Mesendoderm (in vitro differentiated cells): ENCODE results near the gene RHOV.
A peak's percentile ranks its signal among the peaks of the same experiment; 100 is the strongest.

Source experiments
- DNase-seq: peaks from one replicate; pipeline ENCODE4 v3.0.0; 2013
- H2AK5ac ChIP-seq: 2 replicates; pipeline ENCODE4 v1.6.1; 2013; ENCODE audit warnings: low read length, inconsistent platforms
- H2BK120ac ChIP-seq: 2 replicates; pipeline ENCODE4 v1.6.1; 2013; ENCODE audit warnings: low read depth, mild to moderate bottlenecking, low read length, moderate library complexity, mixed read lengths
- H2BK15ac ChIP-seq: replicated peaks from 2 replicates; pipeline ENCODE4 v1.6.1; 2013; ENCODE audit warnings: low read depth, mild to moderate bottlenecking, moderate library complexity
- H2BK5ac ChIP-seq: 2 replicates; pipeline ENCODE4 v1.6.1; 2013; ENCODE audit warnings: low read length, inconsistent platforms
- H3K18ac ChIP-seq: 2 replicates; pipeline ENCODE4 v1.6.1; 2013; ENCODE audit warnings: mild to moderate bottlenecking, low read length, mixed read lengths
- H3K23ac ChIP-seq: one replicate; pipeline ENCODE4 v1.6.1; 2013; ENCODE audit warnings: low read length
- H3K27ac ChIP-seq: 2 replicates; pipeline ENCODE4 v1.5.1; 2013; ENCODE audit warnings: low read depth, mild to moderate bottlenecking, inconsistent platforms, low read length, moderate library complexity
- H3K27me3 ChIP-seq: 2 replicates; pipeline ENCODE4 v1.6.1; 2013; ENCODE audit warnings: low read length, control low read depth, mild to moderate bottlenecking, inconsistent platforms; ENCODE audit not compliant: insufficient read depth, poor library complexity
- H3K36me3 ChIP-seq: 2 replicates; pipeline ENCODE4 v1.6.1; 2013; ENCODE audit warnings: low read length, inconsistent platforms; ENCODE audit not compliant: control insufficient read depth, insufficient read depth
- H3K4ac ChIP-seq: one replicate; pipeline ENCODE4 v1.6.1; 2013; ENCODE audit warnings: low read depth, mild to moderate bottlenecking, low read length, moderate library complexity
- H3K4me1 ChIP-seq: 2 replicates; pipeline ENCODE4 v1.6.1; 2013; ENCODE audit warnings: low read depth, low read length, inconsistent platforms; ENCODE audit not compliant: control insufficient read depth
- H3K4me2 ChIP-seq: 2 replicates; pipeline ENCODE4 v1.6.1; 2013; ENCODE audit warnings: low read length
- H3K4me3 ChIP-seq: 2 replicates; pipeline ENCODE4 v1.5.1; 2013; ENCODE audit warnings: mild to moderate bottlenecking, low read length
- H3K56ac ChIP-seq: one replicate; pipeline ENCODE4 v1.6.1; 2013; ENCODE audit warnings: low read length
- H3K79me1 ChIP-seq: 2 replicates; pipeline ENCODE4 v1.6.1; 2013; ENCODE audit warnings: low read length, inconsistent platforms
- H3K79me2 ChIP-seq: 2 replicates; pipeline ENCODE4 v1.6.1; 2013; ENCODE audit warnings: mild to moderate bottlenecking, low read length; ENCODE audit not compliant: control insufficient read depth, insufficient read depth
- H3K9ac ChIP-seq: 2 replicates; pipeline ENCODE4 v1.6.1; 2013; ENCODE audit warnings: low read length, inconsistent platforms
- H4K5ac ChIP-seq: one replicate; pipeline ENCODE4 v1.6.1; 2013; ENCODE audit warnings: low read length
- H4K8ac ChIP-seq: one replicate; pipeline ENCODE4 v1.6.1; 2013; ENCODE audit warnings: low read depth, mild to moderate bottlenecking, control low read depth, low read length, moderate library complexity
- WGBS: extraction: QIAGEN DNeasy Blood & Tissue Kit; methylation state at CpG from one replicate; pipeline ENCODE4 v1.1.7; 2013; ENCODE audit warnings: low lambda C conversion rate, missing lambda C conversion rate; ENCODE audit not compliant: insufficient coverage; ENCODE audit errors: extremely low coverage; 5-methylcytosine and 5-hydroxymethylcytosine counted together

Gene RHOV

DNA sequence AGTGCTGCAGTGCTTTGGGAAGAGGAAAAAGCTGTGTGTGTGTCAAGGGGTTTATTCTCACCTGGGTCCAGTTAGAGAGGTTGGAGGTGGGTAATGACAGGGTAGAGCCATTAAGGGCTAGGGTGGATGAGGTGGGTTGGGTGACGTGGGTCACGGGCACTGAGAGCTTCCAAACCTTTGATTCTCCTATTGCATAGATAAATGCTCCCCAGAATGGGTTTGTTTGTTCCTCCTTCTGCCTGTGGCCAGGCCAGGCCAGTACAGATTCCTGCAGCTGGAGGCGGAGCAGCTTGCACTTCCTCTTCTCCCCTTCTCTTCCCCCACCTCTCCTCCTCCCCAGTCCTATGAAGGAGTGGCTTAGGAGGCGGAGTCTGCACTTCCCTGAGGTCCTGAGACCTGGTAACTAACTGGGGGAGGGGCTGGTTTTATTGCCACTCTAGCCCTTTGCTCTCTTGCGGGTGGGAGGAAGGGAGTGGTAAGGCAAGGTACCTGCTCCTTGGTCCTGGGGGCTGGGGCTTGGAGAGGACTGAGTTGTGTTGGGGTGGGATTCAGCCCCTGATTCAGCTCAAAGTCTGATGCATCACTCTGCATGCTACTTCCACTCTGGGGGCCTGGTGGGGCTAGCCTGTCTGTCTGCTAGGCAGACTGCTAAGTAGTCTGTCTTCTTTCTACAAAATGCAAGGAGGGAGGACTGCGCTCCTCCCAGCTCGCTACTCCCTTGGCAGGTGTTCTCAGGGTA lies 26.6 kb downstream of the RHOV start:
- no peak overlapping the region for H3K23ac ChIP-seq
- no peak overlapping the region for H3K18ac ChIP-seq
- no peak overlapping the region for H4K8ac ChIP-seq
- H3K79me1 ChIP-seq = peaks cover 25% of the 10 kb centered on the region
- H3K56ac ChIP-seq = peak overlapping the region; percentile 60
- no peak overlapping the region for H3K4ac ChIP-seq
- H3K27me3 ChIP-seq = no peaks in the 10 kb centered on the region
- no peak overlapping the region for H2BK120ac ChIP-seq
- peak; percentile 94 for DNase-seq
- peak overlapping the region; percentile 58 for H2AK5ac ChIP-seq
- H2BK5ac ChIP-seq = no peak overlapping the region
- H3K4me3 ChIP-seq = no peak overlapping the region
- H3K27ac ChIP-seq = no peak overlapping the region
- no CpG with 5 or more reads among the region's 7 CpGs for WGBS
- H3K36me3 ChIP-seq = peaks cover 1% of the 10 kb centered on the region
- H4K5ac ChIP-seq = no peak overlapping the region
- peaks cover 31% of the 10 kb centered on the region for H3K79me2 ChIP-seq
- peak overlapping the region; percentile 29 for H3K4me2 ChIP-seq
- no peak overlapping the region for H2BK15ac ChIP-seq
- peaks cover 20% of the 10 kb centered on the region for H3K4me1 ChIP-seq
- peak overlapping the region; percentile 38 for H3K9ac ChIP-seq

GRCh38 chr15:40846841-40847222 lies 27.2 kb downstream of the RHOV start:
- peak overlapping the region; percentile 58 for H2AK5ac ChIP-seq
- H3K27me3 ChIP-seq = no peaks in the 10 kb centered on the region
- H3K56ac ChIP-seq = peak overlapping the region; percentile 11
- H3K9ac ChIP-seq = no peak overlapping the region
- H4K5ac ChIP-seq = no peak overlapping the region
- peak overlapping the region; percentile 29 for H3K4me2 ChIP-seq
- H3K18ac ChIP-seq = no peak overlapping the region
- no peak overlapping the region for H3K4ac ChIP-seq
- H3K79me1 ChIP-seq = peaks cover 25% of the 10 kb centered on the region
- H2BK15ac ChIP-seq = no peak overlapping the region
- no peak overlapping the region for H2BK120ac ChIP-seq
- H3K27ac ChIP-seq = no peak overlapping the region
- peaks cover 20% of the 10 kb centered on the region for H3K4me1 ChIP-seq
- no peak overlapping the region for H3K23ac ChIP-seq
- peaks cover 1% of the 10 kb centered on the region for H3K36me3 ChIP-seq
- no peak overlapping the region for H2BK5ac ChIP-seq
- no peak overlapping the region for H3K4me3 ChIP-seq
- peaks cover 31% of the 10 kb centered on the region for H3K79me2 ChIP-seq
- no peak overlapping the region for H4K8ac ChIP-seq
- no peak for DNase-seq

DNA sequence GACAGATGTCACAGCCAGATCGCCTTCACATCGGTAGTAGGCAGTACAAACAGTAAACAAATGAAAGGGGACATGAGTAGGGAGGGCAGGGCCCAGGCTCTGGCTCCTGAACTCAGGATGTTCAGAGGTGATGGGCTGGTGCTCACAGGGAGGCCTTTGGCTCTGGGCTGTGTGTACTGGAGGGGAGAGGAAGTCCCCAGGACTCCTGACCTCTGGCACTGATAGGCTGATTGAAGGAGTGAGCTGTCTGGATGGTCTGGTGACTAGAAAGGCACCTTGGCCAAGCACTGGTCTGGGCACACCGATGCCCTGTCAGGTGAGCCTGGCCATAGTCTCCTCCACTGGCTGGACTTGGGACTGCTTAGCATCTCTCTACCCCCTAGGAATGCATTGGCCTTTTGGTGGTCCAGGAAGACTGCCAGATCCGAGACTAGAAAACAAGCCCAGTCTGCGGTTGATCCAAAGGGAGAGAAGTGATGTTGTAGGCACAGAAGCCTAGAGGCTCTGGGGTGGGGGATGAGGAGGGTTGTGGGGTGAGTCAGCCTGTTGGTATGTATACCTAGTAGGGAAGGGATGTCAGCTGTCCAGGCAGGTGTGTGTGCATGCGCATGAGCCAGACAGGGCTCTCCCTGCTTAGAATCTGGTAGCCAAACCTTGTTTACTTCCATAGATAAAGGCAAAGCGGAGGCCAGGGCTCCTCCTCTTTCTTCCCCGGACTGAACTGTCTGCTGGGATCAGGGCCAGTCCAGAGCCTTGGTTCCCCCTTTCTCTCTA lies 28.3 kb downstream of the RHOV start:
- H3K79me1 ChIP-seq = peaks cover 25% of the 10 kb centered on the region
- peaks cover 20% of the 10 kb centered on the region for H3K4me1 ChIP-seq
- no peak overlapping the region for H4K5ac ChIP-seq
- H3K4me2 ChIP-seq = peak overlapping the region; percentile 57
- peak overlapping the region; percentile 25 for H3K9ac ChIP-seq
- H2BK15ac ChIP-seq = no peak overlapping the region
- H3K4me3 ChIP-seq = no peak overlapping the region
- no peak overlapping the region for H2BK120ac ChIP-seq
- H3K27me3 ChIP-seq = no peaks in the 10 kb centered on the region
- no peak overlapping the region for H3K23ac ChIP-seq
- H3K79me2 ChIP-seq = peaks cover 31% of the 10 kb centered on the region
- WGBS = no CpG with 5 or more reads among the region's 8 CpGs
- H4K8ac ChIP-seq = no peak overlapping the region
- H3K27ac ChIP-seq = no peak overlapping the region
- H3K56ac ChIP-seq = peak overlapping the region; percentile 62
- H3K18ac ChIP-seq = no peak overlapping the region
- DNase-seq = peak; percentile 89
- no peak overlapping the region for H2AK5ac ChIP-seq
- H3K36me3 ChIP-seq = peaks cover 1% of the 10 kb centered on the region
- H3K4ac ChIP-seq = no peak overlapping the region
- no peak overlapping the region for H2BK5ac ChIP-seq

GRCh38 chr15:40845036-40845435 lies 29.0 kb downstream of the RHOV start:
- DNase-seq = no peak
- Histone ChIP-seq H3K9ac (peak overlapping the region; percentile 94), H3K36me3 (peaks cover 1% of the 10 kb centered on the region), H3K27ac (no peak overlapping the region), H2BK120ac (no peak overlapping the region), H3K27me3 (no peaks in the 10 kb centered on the region), H2AK5ac (no peak overlapping the region), H3K4ac (no peak overlapping the region), H3K4me3 (peak overlapping the region; percentile 79), H3K23ac (no peak overlapping the region), H4K8ac (no peak overlapping the region), H3K56ac (peak overlapping the region; percentile 97), H3K18ac (no peak overlapping the region), H3K4me1 (peaks cover 20% of the 10 kb centered on the region), H4K5ac (no peak overlapping the region), H2BK5ac (no peak overlapping the region), H3K79me2 (peaks cover 31% of the 10 kb centered on the region), H2BK15ac (no peak overlapping the region), H3K4me2 (peak overlapping the region; percentile 99), H3K79me1 (peaks cover 25% of the 10 kb centered on the region)
- no CpG with 5 or more reads among the region's 12 CpGs for WGBS

DNA sequence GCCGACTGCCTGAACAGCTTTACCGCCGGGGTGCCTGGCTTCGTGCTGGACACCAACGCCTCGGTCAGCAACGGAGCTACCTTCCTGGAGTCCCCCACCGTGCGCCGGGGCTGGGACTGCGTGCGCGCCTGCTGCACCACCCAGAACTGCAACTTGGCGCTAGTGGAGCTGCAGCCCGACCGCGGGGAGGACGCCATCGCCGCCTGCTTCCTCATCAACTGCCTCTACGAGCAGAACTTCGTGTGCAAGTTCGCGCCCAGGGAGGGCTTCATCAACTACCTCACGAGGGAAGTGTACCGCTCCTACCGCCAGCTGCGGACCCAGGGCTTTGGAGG lies 29.4 kb downstream of the RHOV start:
- Histone ChIP-seq H3K79me1 (peaks cover 25% of the 10 kb centered on the region), H3K27ac (no peak overlapping the region), H3K4me1 (peaks cover 20% of the 10 kb centered on the region), H3K36me3 (peaks cover 1% of the 10 kb centered on the region), H4K8ac (no peak overlapping the region), H2AK5ac (no peak overlapping the region), H3K9ac (peak overlapping the region; percentile 94), H3K79me2 (peaks cover 31% of the 10 kb centered on the region), H3K23ac (no peak overlapping the region), H3K18ac (peak overlapping the region; percentile 21), H3K27me3 (no peaks in the 10 kb centered on the region), H2BK15ac (no peak overlapping the region), H3K4me3 (peak overlapping the region; percentile 79), H2BK5ac (no peak overlapping the region), H3K56ac (peak overlapping the region; percentile 97), H3K4me2 (peak overlapping the region; percentile 99), H4K5ac (no peak overlapping the region), H2BK120ac (peak overlapping the region; percentile 19), H3K4ac (no peak overlapping the region)
- DNase-seq = peak; percentile 47
- no CpG with 5 or more reads among the region's 28 CpGs for WGBS
